HUES64 (cell line): Measurements from ENCODE around the gene METTL22.

ENCODE experiments used
- H3K27ac ChIP-seq: 2 replicates; pipeline ENCODE4 v1.7.0; 2013; ENCODE audit warnings: low read depth, low read length, inconsistent platforms
- H3K27me3 ChIP-seq: 2 replicates; pipeline ENCODE4 v1.6.1; 2013; ENCODE audit warnings: mild to moderate bottlenecking, low read length; ENCODE audit not compliant: insufficient read depth
- H3K36me3 ChIP-seq: 2 replicates; pipeline ENCODE4 v1.6.1; 2013; ENCODE audit warnings: mild to moderate bottlenecking, low read length; ENCODE audit not compliant: insufficient read depth
- H3K4me1 ChIP-seq: 2 replicates; pipeline ENCODE4 v1.6.1; 2013; ENCODE audit warnings: mild to moderate bottlenecking, low read length, moderate library complexity; ENCODE audit not compliant: insufficient read depth
- H3K4me3 ChIP-seq: 2 replicates; pipeline ENCODE4 v1.5.1; 2013; ENCODE audit warnings: mild to moderate bottlenecking, low read length, moderate library complexity
- H3K9ac ChIP-seq: 2 replicates; pipeline ENCODE4 v1.6.1; 2013; ENCODE audit warnings: mild to moderate bottlenecking, low read depth, low read length
- H3K9me3 ChIP-seq: 2 replicates; pipeline ENCODE4 v1.6.1; 2013; ENCODE audit warnings: low read depth, low read length; ENCODE audit not compliant: insufficient read depth
- WGBS: fragments of 150-250, 120-280 bp; methylation state at CpG from one replicate; pipeline ENCODE4 v1.1.7; 2013; ENCODE audit warnings: missing lambda C conversion rate; 5-methylcytosine and 5-hydroxymethylcytosine counted together

Gene METTL22

DNA sequence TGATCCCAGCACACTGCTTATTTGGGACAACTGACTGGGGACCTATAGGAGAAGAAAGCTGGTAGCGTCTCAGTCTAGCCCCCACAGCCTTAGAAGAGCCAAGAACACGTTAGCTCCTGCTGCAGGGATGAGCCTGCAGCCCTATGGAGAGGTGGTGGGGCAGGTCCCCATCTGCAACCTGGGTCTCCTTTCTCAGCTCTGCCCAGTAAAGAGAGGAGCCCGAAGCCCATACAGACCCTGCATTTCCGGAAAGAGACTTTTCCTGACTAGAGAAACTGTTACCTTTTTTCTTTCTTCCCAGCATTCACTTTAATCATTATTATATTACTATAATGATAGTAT lies 788 bp downstream of the METTL22 start:
- peaks cover 38% of the 10 kb centered on the region for H3K36me3 ChIP-seq
- H3K27ac ChIP-seq = peak overlapping the region; percentile 75; the same call in 1 of the 2 replicates
- WGBS = 3% methylated on average over 4 of the region's 4 CpGs
- H3K27me3 ChIP-seq = no peaks in the 10 kb centered on the region
- peak overlapping the region; percentile 94 for H3K4me3 ChIP-seq
- H3K9me3 ChIP-seq = no peaks in the 10 kb centered on the region
- peaks cover 2% of the 10 kb centered on the region; the same call in 1 of the 2 replicates for H3K4me1 ChIP-seq
- H3K9ac ChIP-seq = peak overlapping the region; percentile 98

DNA sequence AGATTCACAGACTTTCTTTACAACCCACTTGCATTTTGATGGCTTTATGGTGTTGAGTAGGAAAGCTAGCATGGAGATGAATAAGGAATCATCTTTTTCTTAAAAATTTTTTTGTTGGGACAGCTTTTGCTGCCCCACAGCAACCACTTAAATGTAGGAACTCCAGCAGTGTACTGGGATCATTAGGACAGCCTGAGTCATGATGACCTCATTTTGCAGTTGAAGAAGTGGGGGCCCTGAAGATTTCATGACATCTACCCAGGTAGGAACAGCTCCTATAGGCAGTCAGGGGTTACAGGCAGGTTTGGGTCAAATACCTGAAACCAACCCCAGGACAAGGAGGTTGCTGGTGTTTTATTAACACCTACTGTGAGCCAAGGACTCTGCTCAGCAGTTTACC lies 2.1 kb downstream of the METTL22 start:
- peaks cover 2% of the 10 kb centered on the region; the same call in 1 of the 2 replicates for H3K4me1 ChIP-seq
- no peak overlapping the region for H3K4me3 ChIP-seq
- peaks cover 51% of the 10 kb centered on the region for H3K36me3 ChIP-seq
- H3K27me3 ChIP-seq = no peaks in the 10 kb centered on the region
- no peak overlapping the region for H3K9ac ChIP-seq
- H3K9me3 ChIP-seq = no peaks in the 10 kb centered on the region
- H3K27ac ChIP-seq = no peak overlapping the region

DNA sequence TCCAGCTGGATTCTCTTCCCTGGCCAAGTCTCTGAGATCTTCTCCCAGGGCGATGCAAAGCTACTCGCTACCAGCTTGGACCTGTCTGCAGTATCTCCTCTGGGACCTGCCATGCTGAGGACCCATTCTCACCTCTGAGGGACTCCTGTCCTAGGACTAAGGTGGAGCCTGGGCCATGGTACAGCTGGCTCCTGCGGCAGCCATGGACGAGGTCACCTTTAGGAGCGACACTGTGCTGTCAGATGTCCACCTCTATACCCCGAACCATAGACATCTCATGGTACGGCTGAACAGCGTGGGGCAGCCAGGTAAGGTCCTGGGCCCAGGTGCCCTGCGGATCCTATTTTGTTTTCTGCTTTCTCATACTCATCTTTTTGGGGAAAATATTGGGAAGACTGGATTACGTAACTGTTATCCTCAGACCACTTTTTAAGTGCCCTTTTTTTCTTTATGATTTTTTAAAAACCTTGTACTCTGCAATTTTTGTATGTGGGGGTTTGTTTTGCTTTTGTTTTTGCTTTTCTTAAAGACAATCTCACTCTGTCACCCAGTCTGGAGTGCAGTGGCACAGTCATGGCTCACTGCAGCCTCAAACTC lies 4.1 kb downstream of the METTL22 start:
- peaks cover 71% of the 10 kb centered on the region for H3K36me3 ChIP-seq
- 96% methylated on average over 10 of the region's 10 CpGs for WGBS
- no peak overlapping the region for H3K27ac ChIP-seq

DNA sequence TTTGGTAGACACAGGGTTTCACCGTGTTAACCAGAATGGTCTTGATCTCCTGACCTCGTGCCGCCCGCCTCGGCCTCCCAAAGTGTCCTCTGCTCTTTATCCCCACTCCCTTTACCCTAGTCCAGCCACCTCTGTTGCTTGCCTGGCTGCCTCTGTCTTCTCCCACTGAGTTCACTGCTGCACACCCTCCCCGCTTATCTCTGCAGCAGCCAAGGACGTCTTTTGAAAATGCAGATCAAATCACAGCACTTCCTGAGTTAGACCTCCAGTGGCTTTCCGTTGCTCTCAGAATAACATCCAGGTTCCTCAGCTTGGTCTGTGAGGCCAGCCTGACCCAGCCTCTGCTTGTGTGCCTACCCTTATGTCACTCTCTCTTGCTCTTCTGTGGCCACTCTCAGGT lies 5.4 kb downstream of the METTL22 start:
- Histone ChIP-seq H3K9me3 (no peaks in the 10 kb centered on the region), H3K36me3 (peaks cover 84% of the 10 kb centered on the region), H3K27ac (no peak overlapping the region), H3K9ac (no peak overlapping the region), H3K4me3 (no peak overlapping the region), H3K27me3 (no peaks in the 10 kb centered on the region), H3K4me1 (peaks cover 2% of the 10 kb centered on the region; the same call in 1 of the 2 replicates)
- 97% methylated on average over 8 of the region's 8 CpGs for WGBS

More for the DNA sequence above, 4.1 kb downstream of the METTL22 start:
- no peaks in the 10 kb centered on the region for H3K27me3 ChIP-seq
- no peak overlapping the region for H3K4me3 ChIP-seq
- H3K4me1 ChIP-seq = peaks cover 2% of the 10 kb centered on the region; the same call in 1 of the 2 replicates
- H3K9me3 ChIP-seq = no peaks in the 10 kb centered on the region
- no peak overlapping the region for H3K9ac ChIP-seq

DNA sequence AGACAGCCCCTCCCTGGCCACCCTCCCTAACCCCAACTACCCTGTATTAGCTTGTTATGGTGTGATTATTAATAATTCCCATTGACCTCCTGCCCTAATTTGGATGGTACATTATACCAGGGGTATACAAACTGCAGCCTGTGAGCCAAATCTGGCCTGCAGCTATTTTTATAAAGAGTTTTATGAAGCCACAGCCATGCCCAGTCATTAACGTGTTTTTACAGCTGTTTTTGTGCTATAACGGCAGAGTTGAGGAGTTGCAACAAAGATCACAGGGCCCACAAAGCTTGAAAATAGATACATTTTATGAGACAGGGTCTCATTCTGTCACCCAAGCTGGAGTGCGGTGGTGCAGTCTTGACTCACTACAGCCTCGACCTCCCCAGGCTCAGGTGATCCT lies 6.0 kb downstream of the METTL22 start:
- WGBS = 84% methylated on average over 4 of the region's 4 CpGs

DNA sequence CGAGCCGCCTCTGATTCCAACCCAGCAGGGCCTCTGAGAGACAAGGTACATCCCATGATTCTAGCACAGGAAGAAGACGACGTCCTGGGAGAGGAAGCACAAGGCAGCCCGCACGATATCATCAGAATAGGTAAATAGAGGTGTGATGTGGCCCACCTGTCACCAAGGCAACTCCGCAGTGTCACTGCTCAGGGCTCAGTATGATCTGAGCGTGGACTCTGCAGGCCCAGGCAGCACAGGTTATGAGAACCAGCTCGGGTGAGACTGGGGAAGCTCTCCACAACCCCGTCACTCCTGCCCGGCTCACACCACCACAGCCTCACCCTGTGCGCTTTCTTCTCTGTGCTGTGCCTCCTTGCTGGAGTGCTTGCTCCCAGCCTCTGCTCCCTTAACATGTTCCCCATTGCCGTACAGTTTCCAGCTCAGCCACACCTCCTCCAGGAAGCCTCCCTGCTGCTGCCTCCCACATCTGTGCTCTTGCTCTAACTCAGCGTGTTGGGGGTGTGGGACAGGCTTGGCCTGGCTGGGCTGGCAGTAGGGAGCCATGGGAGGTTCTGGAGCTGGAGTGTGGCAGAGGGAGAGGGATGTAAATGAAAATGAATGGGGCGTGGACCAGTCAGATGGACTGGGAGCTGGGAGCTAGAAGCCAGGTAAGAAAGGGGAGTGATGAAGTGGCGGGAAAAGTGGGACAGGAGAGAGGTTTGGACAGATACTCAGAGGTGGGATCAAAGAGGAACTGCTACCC lies 7.7 kb downstream of the METTL22 start:
- H3K9me3 ChIP-seq = no peaks in the 10 kb centered on the region
- no peak overlapping the region for H3K4me3 ChIP-seq
- WGBS = 94% methylated on average over 16 of the region's 16 CpGs
- no peaks in the 10 kb centered on the region for H3K27me3 ChIP-seq
- H3K36me3 ChIP-seq = peaks cover 98% of the 10 kb centered on the region
- H3K4me1 ChIP-seq = no peaks in the 10 kb centered on the region
- no peak overlapping the region for H3K27ac ChIP-seq
- H3K9ac ChIP-seq = no peak overlapping the region

More for the DNA sequence above, 6.0 kb downstream of the METTL22 start:
- Histone ChIP-seq H3K4me1 (peaks cover 2% of the 10 kb centered on the region; the same call in 1 of the 2 replicates), H3K9me3 (no peaks in the 10 kb centered on the region), H3K36me3 (peaks cover 90% of the 10 kb centered on the region), H3K27ac (no peak overlapping the region), H3K9ac (no peak overlapping the region), H3K4me3 (no peak overlapping the region), H3K27me3 (no peaks in the 10 kb centered on the region)

DNA sequence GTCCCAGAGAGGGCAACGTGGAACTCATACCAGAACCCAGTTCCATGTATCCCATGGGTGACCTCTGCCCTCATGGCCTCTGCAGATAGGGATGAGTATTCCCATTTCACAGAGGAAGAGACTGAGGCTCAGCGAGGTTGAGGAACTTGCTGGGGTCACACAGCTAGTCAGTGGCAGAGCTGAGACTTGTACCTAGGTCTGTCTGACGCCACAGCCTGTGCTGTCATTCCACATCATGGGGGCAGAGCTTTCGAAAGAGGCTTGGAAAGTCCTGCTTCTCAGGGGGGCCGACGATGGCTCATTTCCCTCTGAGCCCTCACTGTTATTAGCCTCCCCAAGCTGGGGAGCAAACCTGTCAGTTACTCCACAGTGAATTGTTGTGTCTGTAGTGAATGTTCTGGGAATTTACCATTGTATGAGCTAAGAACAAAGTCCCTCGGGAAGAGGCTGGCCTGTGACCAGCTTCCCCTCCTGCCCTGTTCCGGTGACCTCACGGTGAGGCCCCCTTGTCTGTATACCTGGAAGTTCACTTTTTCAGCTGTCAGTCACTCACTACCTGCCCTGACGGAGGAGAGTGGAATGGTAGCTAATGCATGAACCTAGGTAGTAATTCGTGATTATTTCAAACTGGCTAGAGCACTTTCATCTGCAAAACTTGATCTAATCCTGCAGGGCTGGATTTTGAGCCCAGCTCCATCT lies 8.9 kb downstream of the METTL22 start:
- Histone ChIP-seq H3K27me3 (no peaks in the 10 kb centered on the region), H3K9ac (no peak overlapping the region), H3K27ac (no peak overlapping the region), H3K4me1 (no peaks in the 10 kb centered on the region), H3K9me3 (no peaks in the 10 kb centered on the region), H3K4me3 (no peak overlapping the region), H3K36me3 (peaks cover 96% of the 10 kb centered on the region)
- WGBS = 95% methylated on average over 11 of the region's 11 CpGs

DNA sequence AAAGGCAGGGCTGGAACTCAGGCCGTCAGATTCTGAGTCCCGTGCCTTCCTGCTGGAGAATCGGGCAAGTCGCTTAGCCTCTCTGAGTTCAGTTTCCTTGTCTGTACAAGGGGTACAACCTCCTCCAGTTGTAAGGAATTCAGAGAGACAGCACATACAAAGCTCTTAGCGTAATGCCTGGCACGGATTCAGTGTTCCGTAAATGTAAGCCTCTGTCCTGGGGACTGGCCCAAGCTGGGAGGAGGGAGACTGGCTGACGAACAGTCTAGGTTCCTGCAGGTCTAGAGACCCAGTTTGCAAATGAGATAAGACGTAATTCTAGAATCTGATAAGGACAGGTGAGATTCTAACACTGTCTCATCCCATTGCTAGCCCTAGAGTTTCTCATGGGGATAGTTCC lies 9.9 kb downstream of the METTL22 start:
- 92% methylated on average over 9 of the region's 9 CpGs for WGBS
- Histone ChIP-seq H3K9ac (no peak overlapping the region), H3K27ac (no peak overlapping the region), H3K36me3 (peaks cover 96% of the 10 kb centered on the region), H3K9me3 (no peaks in the 10 kb centered on the region), H3K4me3 (no peak overlapping the region), H3K27me3 (no peaks in the 10 kb centered on the region), H3K4me1 (no peaks in the 10 kb centered on the region)

DNA sequence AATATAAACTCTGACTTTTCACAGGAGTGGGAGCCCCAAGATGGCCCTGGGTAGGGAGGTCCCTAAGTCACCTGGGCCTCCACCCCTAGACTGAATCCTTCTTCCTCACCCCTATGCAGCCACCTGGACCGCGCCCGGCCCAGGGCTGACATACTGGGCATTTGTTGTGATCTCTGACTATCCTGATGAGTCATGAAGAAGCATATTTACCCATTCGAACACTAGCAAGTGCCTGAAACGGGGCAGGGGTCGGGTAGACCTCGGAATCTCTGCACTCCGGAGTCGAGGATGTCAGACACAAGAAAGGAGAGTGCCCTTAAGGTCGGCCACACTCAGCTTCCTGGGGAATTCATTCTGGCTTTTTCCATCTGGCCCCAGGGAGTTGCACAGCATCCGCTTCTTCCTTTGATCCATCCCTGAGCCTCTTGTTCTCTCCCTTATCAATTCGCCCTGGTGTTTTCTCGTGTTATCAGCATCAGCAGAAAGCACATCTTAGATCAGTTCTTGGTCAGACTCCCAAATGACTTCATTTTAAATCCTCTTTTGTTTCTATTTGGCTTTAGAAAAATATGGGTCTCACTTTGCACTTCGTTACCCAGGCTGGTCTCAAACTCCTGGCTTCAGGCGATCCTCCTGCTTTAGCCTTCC lies 10.4 kb downstream of the METTL22 start:
- Histone ChIP-seq H3K9ac (no peak overlapping the region), H3K4me1 (no peaks in the 10 kb centered on the region), H3K27me3 (no peaks in the 10 kb centered on the region), H3K36me3 (peaks cover 96% of the 10 kb centered on the region), H3K4me3 (no peak overlapping the region), H3K9me3 (no peaks in the 10 kb centered on the region), H3K27ac (no peak overlapping the region)
- 71% methylated on average over 15 of the region's 15 CpGs for WGBS

DNA sequence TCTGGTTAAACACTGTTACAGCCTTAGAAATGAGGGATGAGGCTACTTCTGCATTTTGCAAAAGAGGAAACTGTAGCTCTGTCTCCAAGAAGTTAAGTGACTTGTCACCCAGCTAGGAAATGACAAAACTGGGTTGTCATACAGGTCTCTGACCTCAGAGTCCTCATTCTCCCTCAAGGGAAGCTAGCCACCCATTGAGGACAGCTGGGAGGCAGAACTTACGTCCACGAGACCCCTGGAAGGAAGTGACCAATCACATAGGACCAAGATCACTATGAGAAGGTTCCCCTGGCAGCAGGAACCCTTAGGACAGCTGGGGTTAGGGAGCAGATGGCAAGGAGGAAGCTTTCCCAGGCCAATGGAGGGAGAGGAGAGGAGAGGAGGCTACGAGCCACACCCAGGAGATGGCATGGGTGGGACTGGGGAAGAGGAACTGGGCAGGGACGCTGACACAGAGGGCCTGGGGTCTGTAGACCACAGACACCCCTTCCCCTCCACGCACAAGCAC lies 11.2 kb downstream of the METTL22 start:
- H3K27me3 ChIP-seq = no peaks in the 10 kb centered on the region
- H3K9me3 ChIP-seq = no peaks in the 10 kb centered on the region
- H3K4me3 ChIP-seq = no peak overlapping the region
- no peak overlapping the region for H3K27ac ChIP-seq
- H3K9ac ChIP-seq = no peak overlapping the region
- 94% methylated on average over 5 of the region's 5 CpGs for WGBS
- H3K36me3 ChIP-seq = peaks cover 96% of the 10 kb centered on the region
- H3K4me1 ChIP-seq = no peaks in the 10 kb centered on the region
